KBM-7 (cell line): ENCODE measurements around the gene RELA.
"Not testable (repeated sequence)": the region's sequence is repeated elsewhere in the genome, so short reads cannot be mapped to it uniquely, and the experiment has no call there.

Experiments used
- DNase-seq: peaks from one replicate; pipeline ENCODE4 v3.0.0-alpha.2; 2015
- in situ Hi-C: fragments of 300-500 bp; cut with MboI; formaldehyde crosslinking; loops from 2 replicates; pipeline ENCODE4 v1.14.3; 2020; ENCODE audit warnings: low sequenced_read_pairs, low pct_unique_long_range_greater_than_20kb, mixed read lengths

RELA gene

GRCh38 chr11:65651339-65651588 is 11.5 kb downstream of the RELA start:
- DNase-seq: no peak
- in situ Hi-C loops: no loop called here

DNA sequence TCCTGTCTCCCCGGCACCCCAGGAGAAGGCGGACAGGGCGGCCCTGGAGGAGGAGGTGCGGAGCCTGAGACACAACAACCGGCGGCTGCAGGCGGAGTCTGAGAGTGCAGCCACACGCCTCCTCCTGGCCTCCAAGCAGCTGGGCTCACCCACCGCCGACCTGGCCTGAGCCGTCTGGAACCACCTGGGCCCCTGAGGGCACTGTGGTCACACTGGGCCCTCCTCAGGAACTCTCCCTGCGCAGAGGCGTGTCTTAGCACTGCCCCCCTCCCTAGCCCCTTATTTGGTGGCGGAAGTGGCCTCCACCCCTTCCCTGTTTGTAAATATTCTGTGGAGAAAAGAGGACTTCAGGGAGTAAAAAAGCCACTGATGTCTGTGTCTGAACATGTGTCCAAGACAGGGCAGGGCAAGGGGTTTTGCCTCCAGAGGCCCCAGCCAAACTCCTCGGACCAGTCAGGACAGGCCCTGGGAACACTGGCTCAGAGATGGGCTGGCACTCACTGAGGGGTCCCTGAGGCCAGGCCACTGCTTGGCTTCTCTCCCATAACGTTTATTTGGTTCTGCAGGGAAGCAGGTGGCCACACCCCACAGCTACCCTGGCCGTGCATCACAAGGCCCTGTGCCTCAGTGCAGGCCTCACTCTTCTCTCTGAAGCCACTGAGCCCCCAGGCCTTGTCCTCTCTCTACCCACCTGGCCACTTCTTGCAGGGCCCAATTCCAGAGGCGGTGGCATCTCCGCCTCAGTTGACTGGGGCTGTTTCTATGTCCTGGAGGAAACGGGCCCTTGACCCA is 12.0 kb downstream of the RELA start:
- in situ Hi-C loops: no loop called here
- DNase-seq: no peak

DNA sequence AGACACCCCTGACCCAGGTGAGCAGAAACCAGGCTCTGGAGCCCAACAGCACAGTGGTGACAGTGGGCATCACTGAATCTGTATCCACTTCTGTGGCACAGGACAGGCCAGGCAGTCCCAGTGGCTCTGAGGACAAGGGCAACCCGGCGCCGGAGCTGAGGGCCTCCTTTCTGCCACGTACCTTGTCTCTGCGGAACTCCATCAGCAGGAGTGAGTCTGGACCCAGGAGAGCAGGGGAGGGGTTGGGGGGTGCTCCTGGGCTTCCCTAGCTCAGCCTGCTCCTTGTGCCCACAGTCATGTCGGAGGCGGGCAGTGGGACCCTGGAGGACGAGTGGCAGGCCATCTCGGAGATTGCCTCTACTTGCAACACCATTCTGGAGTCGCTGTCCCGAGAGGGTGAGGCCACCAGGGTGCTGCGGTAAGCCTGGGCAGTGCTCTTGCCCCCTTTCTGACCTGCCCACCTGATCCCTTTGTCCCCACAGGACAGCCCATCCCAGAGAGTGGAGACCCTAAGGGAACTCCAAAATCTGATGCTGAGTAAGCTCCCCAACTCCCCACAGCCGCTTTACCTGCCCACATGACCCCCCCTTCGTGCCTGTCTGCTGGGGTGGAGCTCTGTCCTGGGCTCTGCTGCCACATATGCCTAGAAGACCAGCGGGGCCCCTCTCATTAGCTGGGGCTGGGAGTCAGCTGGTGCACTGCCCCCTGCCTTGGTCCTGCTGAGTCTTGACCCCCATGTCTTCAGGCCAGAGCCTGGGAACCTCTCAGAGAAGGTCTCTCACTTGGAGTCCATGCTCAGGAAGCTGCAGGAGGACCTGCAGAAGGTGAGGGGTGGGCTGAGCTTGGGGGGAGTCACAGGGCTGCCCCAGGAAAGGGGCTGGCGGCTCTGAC is 12.8 kb downstream of the RELA start:
- in situ Hi-C loops: no loop called here
- DNase-seq: no peak

DNA sequence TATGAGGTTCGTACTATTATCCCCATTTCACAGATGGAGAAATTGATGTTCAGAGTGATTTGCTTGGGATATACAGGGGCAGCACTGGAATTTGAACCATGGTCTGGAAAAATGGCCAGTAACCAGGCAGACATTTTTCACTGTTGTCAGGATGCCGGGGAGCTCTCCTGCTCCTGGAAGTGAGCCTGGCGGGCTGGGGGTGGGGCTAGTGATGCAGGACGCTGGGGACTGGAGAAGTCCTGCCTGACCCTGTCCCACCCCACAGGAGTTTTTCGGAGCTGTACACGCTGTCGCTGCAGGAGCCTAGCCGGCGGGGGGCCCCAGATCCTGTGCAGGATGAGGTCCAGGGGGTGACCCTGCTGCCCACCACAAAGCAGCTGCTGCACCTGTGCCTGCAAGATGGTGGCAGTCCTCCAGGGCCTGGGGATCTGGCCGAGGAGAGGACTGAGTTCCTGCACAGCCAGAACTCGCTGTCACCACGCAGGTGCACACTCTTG is 13.7 kb downstream of the RELA start:
- no peak for DNase-seq
- in situ Hi-C loops: no loop called here

- in situ Hi-C loops: no loop called here
- no peak for DNase-seq
Measured at GRCh38 chr11:65646958-65647701, 15.6 kb downstream of the RELA start.

- DNase-seq: no peak
- in situ Hi-C loops: no loop called here
Measured at GRCh38 chr11:65646288-65646957, 16.3 kb downstream of the RELA start.

DNA sequence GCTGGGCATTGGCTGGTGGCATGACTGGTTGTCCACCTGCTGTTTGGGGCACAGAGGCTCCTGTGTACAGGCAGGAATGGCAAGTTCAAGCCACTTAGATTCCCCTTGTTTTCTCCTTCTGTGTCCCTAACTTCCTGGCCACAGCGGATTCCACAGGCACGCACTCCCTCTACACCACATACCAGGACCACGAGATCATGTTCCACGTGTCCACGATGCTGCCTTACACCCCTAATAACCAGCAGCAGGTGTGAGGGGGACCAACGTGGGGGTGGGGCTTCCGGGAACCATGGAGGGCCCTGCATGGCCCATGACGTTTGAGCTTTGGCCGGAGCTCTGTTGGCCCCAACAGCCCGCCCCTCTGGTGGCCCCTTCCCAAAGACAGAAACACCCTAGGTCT is 17.0 kb downstream of the RELA start:
- in situ Hi-C loops: no loop called here
- DNase-seq: no peak

DNA sequence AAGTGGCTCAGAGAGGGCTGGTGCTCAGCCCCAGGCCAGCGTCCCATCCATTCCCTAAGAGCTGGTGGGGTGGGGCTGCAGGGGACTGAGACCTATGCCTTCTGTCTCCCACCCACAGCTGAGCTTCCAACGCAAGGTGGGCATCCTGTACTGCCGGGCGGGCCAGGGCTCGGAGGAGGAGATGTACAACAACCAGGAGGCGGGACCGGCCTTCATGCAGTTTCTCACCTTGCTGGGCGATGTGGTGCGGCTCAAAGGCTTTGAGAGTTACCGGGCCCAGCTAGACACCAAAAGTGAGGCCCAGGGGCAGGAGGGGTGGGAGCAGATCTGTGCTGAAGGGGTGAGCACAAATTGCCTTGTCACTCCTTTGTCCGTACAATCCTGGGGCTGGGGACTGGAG is 17.9 kb downstream of the RELA start:
- in situ Hi-C loops: no loop called here
- DNase-seq: no peak

- in situ Hi-C loops: no loop called here
- DNase-seq: no peak
Measured at GRCh38 chr11:65643971-65644370, 18.7 kb downstream of the RELA start.

GRCh38 chr11:65642014-65642671 is 20.6 kb downstream of the RELA start:
- in situ Hi-C loops: no loop called here
- no peak for DNase-seq

DNA sequence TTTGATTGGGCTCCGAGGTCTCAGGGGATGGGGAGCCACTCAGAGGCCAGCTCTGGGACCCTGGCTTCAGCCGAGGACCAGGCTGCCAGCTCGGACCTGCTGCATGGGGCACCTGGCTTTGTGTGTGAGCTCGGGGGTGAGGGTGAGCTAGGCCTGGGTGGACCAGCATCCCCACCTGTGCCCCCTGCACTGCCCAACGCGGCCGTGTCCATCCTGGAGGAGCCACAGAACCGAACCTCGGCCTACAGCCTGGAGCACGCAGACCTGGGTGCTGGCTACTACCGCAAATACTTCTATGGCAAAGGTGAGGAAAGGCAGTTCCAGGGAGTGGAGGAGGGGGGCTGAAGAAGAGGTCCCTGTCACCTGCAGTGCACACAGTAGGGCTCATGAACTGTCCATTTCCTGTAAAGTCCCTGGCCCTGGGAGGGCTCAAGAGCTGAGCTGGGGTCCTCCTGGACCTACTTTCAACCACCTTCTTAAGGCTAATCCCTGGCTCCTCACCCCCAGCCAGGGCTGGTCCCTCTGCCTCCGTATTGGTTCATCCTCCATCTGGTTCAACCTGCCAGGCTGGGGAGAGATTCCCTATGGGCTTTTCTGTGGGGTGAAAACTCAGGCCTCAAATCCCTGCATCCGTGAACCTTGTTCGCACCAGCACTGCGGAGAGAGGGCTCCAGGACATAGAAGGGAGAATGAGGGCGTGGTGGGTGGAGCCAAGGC is 21.3 kb downstream of the RELA start:
- no peak for DNase-seq
- in situ Hi-C loops: no loop called here

DNA sequence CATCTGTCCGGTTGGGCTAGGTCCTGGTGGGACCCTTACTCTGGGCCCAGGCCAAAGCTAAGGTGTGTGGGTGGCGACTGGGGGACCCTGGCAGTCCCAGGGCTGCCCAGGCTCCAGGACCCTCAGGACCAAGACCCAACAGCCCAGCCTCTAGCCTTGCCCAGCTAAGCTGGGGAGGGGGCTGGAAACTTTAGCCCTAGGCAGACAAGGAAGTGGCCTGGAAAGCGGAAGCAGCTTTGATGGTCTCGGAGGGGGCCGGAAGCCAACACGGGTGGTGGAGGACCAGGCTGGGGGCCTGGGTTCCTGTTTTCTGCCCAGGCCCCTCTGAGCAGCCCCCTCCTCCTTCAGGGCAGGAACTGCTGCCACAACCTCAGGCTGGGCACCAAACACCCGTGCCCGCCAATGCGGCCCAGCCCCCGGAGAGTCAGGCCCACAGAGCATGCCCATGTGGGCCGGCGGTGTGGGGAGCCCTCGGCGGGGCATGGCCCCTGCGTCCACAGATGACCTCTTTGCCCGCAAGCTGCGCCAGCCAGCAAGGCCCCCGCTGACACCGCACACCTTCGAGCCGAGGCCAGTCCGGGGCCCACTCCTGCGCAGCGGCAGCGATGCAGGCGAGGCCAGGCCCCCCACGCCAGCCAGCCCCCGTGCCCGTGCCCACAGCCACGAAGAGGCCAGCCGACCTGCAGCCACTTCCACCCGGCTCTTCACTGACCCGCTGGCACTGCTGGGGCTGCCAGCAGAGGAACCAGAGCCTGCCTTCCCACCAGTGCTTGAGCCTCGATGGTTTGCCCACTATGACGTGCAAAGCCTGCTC is 22.0 kb downstream of the RELA start:
- in situ Hi-C loops: no loop called here
- peak; percentile 94 for DNase-seq

DNA sequence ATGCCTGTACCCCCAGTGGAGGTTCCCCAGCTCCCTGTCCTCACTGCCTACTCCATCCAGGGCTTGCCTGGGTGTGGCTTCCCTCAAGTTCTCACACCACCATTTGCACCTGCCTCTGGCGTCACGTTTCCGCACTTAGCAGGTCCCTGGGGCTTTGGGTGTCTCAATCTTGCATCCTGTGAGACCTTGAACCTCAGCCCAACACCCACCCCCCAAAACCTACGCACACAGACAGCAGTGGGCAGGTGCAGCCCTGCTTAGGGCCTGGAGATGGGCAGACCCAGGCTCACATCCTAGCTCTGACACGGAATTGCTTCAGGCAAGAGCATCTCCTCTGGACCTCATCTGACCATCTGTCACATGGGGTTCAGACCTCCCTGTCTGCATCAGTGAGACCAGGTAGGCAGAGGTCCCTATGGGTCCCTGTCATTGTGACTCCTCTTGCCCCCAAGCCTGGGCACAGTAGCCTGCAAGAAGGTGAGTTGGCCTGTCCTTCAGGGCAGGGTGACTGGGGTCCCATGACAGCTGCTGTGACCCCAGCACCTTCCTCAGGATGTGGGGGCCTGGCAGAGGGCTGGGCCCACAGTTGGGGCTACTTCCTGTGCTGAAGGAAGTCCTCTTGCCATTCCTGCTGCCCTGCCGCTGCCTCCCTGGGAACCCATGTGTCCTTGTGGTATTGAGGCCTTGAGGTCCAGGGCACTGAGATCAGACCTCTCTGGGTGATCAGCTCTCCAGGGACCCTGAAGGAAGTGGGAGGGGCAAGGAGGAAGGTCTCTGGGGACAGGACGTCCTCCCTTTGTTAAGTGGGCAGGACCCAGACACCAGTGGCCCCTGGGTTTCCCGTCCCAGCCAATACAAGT is 22.9 kb downstream of the RELA start:
- in situ Hi-C loops: no loop called here
- DNase-seq: no peak

DNA sequence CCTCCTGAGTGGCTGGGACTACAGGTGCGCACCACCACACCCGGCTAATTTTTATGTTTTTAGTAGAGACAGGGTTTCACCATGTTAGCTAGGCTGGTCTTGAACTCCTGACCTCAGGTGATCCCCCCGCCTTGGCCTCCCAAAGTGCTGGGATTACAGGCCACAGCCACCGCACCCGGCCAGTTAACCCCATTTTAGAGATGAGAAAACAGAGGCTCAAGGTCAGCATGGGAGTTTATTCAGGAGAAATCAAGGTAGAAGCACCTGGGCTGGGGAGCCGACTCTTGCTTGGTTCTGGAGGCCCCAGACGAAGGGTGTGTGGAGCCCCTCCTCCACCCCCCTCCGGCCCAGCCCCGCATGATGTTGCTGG is 23.5 kb downstream of the RELA start:
- in situ Hi-C loops, DNase-seq: not testable (repeated sequence)

- DNase-seq: peak; percentile 76
- in situ Hi-C loops: no loop called here
Measured at GRCh38 chr11:65637794-65638419, 24.8 kb downstream of the RELA start, which contains the start of gene SIPA1. Gene SIPA1 (plus strand): TSS chr11:65638101. CDS start chr11:65640922, 2,821 bp downstream.

GRCh38 chr11:65637032-65637557 is 25.6 kb downstream of the RELA start:
- no peak for DNase-seq
- in situ Hi-C loops: no loop called here
